GM21717 (cell line): ENCODE results near the gene SLC35F1.
A peak's percentile ranks its signal among the peaks of the same experiment; 100 is the strongest.
"Not testable (repeated sequence)": the region's sequence is repeated elsewhere in the genome, so short reads cannot be mapped to it uniquely, and the experiment has no call there.

Source experiments
- ATAC-seq: cut with Tn5 transposase; IDR thresholded peaks from one replicate; pipeline ENCODE4 v1.9.1; 2021; ENCODE audit warnings: mild to moderate bottlenecking, moderate library complexity; ENCODE audit not compliant: unreplicated experiment

Gene SLC35F1

DNA sequence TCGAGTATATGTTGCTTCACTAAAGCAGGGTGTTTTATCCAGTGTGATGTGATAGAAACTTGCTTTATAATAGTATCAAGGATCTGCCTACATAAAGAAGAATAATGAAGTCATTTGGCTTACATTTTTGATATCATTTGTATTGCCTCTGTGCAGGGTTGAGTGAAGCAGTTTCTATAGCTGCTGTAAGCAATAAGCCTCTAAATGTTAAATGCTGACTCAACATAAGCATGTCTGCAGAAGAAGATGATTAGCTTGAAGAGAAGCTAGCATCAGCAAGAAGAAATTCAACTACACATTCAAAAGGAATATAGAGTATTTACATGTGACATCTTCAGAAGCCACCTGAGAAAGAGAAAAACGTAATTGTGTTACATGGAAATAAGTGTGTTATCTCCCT, 17.6 kb downstream of the SLC35F1 start:
- no peak for ATAC-seq

DNA sequence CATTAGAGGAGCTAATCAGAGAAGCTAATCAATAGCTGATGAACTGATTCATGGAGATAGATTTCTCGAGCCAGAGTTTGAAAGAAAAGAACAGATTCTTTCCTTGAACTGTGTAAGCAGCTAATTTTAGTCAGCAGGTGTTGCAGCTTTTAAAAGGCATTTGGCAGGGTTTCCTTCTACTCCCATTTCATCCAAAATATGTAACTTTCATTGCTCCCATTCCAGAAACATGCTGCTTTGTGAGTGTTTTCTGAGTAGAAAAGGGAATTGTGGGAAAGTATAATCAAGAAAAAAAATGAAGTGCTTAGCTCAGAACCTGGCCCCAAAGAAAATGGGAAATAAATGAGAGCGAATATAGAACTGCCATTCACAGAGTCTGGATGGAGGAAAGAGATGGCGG, 20.8 kb downstream of the SLC35F1 start:
- no peak for ATAC-seq

DNA sequence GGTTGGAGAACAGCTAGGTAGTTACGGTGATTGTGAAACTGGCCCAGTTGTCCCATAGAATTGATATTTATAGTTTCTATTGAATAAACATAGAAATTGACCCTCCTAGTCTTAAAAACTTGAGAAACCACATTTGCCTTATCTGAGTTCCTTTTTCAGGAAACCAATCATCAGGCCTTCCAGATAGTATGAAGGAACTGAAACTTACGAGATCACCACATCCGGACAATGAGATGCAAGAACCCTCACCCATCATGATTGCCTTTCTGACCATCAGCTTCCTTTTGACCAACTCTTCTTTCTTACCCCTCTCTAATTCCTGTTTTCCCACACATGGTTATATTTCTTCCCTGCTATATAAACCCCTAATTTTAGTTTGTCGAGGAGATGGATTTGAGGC, 21.8 kb downstream of the SLC35F1 start:
- ATAC-seq = no peak

DNA sequence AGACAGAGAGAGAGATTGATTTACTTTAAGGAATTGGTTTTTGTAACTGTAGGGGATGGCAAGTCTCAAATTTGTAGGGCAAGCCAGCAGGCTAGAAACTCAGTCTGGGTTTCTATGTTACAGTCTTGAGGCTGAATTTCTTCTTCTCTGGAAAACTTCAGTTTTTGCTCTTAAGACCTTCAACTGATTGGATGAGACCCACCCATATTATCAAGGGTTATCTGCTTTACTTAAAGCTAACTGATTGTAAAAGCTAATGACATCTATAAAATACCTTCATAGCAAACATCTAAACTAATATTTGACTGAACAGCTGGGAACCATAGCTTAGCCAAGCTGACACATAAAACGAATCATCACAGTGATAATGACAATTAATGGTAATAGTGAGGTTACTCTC, 22.4 kb downstream of the SLC35F1 start:
- no peak for ATAC-seq

DNA sequence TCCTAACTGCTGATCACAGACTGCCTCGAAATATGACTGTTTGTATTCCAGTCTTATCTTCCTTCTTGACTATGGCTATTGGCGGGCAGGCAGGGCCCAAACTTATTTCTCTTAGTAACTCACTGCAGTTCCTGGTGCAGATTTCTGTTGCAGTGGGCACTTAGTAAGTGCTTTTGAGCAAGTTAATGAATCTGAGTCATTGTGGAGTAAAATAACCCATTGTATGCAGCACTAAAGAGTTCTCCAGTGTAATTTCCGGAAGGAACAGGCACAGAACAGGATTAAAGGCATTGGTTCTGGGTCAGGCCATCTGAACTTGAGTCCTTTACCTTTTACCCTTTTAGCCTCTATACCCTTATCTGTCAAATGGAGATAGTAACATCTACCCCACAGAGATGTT, 23.6 kb downstream of the SLC35F1 start:
- no peak for ATAC-seq

DNA sequence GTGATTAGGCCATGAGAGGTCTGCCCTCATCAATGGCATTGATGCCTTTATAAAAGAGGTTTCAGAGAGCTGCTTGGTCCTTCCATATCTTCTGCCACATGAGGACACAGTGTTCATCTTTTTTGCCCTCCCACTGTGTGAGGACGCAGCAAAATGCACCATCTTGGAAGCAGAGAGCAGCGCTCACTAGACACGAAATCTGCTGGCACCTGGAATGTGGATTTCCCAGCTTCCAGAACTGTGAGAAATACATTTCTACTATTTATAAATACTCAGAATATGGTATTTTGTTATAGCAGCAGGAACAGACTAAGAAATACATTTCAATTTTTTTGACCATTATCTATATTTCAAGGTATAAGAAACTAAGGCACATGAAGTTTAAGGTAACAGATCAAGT, 24.9 kb downstream of the SLC35F1 start:
- ATAC-seq = no peak

DNA sequence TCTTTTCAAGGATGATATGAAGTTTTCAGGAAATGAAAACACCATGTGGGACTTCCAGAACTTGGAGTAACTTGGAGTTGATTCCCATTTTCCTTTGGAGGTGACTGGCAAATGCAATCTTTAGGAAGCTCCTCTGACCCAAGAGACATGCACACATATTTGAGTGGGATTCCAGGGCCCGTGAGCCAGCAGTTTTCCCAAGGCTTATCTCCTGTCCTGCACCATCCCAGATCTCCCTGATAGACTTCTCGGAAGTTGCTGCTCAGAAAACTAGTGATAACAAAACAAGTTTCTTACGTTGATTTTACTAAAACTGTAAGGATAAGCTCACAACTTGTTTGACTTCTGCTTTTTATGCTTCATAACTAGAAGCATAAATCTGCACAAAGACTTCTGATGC, 25.6 kb downstream of the SLC35F1 start:
- ATAC-seq = no peak

DNA sequence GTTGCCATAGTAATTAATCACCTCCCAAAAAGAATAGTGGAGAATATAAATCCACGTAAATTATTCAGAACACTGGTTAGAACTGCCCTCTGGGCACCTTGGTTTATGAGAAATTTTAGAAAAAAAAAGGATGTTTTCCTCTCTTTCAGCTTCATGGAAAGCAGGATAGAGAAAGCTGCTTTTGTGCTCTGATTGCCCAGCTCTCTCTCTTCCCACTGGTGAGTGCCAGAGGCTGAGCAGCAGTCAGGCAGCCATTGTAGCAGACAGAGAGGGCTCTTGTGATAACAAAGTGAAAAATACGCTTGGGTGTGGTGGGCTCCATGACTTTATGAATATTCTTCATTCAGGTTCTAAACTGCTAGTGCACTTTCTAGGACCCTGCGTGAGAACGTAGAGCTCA, 26.4 kb downstream of the SLC35F1 start:
- no peak for ATAC-seq

DNA sequence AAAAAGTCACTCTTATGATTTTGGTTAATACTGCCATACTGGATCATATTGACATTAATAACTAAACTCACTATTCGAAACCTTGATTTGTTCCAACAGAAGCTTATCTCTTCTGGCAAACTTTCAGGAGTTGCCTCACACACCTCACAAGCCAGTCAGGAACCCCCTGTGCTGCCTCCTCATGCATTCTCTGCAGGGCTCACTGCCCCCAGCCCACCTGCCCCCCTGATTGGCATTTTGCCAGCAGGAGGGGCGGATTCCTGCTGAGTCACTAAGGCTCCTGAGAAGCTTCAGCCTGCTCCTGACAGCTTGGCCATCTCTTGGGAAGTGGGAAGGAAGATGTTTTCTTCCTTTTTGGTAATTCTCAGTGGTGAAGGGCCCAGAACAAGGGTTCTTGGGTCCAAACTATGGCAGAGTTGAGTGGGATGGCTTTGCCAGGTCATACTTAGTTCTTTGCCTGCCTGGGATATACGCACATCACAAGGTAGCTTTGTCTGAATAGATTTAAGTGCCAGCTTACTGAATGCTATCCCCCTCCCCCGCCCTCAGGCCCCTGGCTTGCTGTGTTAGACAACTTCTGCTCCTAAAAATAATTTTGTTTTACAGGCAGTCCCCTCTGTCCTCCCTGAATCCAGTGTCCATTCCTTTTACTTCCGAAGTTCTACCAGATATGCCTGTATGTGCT, 31.4 kb downstream of the SLC35F1 start:
- ATAC-seq = no peak

DNA sequence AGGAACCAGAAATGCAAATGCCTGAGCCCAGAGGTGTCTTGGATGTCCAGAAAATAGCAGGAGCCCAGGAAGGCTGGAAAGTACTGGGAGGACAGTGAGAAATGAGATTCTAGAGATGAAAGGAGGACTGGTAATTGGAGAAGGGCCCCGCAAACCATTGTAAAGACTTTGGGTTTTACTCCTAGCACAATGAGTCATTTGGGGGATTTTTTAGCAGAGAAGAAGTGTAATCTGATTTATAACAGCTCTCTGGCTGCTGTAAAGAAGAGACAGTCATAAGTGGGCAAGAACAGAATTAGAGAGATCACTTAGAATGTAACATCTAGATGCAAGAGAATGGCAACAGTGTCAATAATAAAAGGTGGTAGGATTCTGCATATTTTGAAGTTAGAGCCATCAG, 40.2 kb downstream of the SLC35F1 start:
- no peak for ATAC-seq

DNA sequence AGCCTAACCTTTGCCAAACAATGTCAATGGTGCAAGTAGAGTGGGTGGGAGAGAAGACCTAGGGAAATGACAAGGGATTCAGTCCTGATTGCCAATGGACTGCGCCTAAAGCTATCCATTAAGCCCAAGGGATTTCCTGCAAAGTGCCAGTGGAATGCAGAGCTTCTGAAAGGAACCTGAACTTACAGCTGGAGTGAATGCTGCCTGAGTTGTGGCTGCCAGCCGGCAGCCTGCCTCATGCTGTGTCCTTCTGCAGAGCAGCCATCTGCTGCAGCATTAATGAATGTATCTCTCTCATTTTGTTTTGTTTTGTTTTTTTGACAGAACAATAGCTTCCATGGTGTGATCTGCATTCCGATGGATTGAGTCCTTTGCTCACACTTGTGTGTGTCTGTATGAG, 44.7 kb downstream of the SLC35F1 start:
- no peak for ATAC-seq

DNA sequence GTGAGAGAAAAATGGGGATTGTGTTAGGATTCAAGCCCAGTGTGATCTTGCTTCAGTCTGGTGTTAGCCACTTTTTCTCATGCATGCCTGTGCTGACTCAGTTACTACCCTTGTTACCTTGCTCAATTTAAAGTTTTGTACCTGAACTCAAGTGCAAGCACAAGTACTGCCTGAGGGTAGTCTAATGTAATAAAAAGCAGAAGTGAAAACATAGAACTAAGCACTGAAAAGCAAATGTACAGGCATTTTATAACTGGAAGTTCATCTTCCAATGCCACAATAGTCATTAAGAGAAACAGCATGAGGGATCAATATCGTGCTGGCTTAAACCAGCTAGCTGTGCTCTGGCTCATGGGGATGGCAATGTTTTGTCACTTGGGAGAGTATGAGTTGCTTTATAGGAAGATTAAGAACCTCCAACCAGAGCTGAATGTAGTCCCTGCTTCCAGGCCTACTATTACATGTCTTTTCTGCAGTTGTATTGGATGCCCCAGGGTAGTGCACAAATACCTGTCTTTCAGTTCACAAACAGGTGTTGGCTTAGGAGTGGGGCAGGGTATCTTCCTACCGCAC, 48.7 kb downstream of the SLC35F1 start:
- ATAC-seq = peak; percentile 85

DNA sequence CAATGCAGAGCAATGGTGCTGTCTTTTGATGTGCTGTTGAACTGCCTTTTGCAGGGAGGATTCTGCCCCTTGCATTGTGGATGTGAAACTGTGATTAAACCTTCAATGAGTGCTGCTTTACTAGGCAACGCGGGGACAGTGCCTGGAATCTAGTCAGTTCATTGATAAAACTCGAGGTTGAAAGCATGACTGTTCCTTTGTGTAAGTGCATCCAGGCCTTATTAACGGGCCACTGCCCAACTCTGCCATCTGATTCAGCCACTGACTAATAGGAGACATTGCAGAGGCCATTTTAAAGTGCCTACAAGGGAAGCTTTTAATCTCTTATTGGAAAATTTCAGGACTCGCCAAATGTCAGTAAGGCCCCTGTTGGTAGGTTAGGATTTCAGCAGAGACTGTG, 49.3 kb downstream of the SLC35F1 start:
- ATAC-seq = no peak

DNA sequence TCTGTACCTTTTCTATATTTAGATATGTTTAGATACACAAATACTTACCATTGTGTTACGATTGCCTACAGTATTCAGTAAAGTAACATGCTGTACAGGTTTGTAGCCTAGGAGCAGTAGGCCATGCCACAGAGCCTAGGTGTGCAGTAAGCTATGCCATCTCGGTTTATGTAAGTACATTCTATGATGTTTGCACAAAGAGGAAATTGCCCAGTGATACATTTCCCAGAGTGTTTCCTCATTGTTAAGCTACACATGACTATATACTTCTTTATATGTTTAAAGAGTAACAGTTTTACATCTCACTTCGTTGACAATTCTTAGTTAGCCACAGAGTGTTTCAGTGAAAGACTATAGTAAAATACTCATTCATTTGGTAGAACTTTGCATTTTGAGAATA, 51.5 kb downstream of the SLC35F1 start:
- ATAC-seq = no peak

DNA sequence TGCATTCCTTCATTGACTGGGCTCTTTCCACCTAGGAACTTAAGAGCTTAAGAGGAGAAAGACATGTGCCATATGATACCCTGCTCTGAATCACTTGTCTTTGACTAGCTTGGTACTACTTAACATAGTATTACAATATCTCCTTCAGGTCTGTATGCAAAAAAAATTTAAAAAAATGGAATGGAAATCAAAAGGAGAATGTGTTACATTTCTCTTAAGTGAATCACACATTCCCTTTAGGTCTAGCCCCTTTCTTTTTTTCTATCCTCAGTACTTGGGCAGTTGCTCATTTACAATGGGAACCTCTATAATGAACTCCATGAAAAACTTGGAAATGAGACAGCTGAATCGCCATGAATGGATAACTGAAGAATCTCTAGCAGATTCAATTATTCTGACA, 53.8 kb downstream of the SLC35F1 start:
- ATAC-seq = no peak

DNA sequence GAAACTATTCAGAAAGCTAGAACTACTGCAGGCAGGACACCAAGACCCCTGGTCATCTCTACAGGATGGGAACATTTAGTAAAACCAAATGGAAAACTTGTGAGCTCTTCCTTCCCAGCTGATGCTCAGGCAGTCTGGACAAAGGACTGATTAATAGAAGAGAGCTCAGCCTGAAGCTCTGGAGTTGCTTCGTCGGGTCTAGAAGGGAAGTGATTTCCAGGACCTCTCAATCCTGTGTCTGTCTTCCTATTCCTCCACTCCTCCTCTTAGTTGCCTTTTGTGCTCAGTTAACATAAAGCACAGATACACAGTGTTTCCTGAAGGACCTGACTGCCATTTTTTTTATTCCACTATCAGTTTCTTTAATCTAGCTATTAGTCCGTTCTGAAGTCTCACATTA, 54.2 kb downstream of the SLC35F1 start:
- ATAC-seq = no peak

DNA sequence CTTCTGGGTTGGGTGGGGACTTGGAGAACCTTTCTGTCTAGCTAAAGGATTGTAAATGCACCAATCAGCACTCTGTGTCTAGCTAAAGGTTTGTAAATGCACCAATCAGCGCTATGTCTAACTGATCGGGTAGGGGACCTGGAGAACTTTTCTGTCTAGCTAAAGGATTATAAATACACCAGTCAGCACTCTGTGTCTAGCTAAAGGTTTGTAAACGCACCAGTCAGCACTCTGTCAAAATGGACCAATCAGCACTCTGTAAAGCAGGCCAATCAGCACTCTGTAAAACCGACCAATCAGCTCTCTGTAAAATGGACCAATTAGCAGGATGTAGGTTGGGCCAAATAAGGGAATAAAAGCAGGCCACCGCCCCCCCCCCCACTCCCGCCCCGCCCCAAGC, 58.7 kb downstream of the SLC35F1 start:
- not testable (repeated sequence) for ATAC-seq

DNA sequence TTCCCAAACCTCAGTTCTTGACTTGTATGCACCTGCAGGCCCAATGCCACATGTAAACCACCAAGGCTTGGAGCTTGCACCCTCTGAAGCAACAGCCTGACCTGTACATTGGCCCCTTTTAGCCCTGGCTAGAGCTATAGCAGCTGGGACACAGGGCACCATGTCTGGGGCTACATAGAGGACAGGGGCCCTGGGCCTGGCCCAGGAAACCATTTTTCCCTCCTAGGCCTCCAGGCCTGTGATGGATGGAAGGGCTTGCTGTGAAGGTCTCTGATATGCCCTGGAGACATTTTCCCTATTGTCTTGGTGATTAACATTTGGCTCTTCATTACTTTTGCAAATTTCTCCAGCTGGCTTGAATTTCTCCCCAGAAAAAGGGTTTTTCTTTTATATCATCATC, 64.6 kb downstream of the SLC35F1 start:
- no peak for ATAC-seq

DNA sequence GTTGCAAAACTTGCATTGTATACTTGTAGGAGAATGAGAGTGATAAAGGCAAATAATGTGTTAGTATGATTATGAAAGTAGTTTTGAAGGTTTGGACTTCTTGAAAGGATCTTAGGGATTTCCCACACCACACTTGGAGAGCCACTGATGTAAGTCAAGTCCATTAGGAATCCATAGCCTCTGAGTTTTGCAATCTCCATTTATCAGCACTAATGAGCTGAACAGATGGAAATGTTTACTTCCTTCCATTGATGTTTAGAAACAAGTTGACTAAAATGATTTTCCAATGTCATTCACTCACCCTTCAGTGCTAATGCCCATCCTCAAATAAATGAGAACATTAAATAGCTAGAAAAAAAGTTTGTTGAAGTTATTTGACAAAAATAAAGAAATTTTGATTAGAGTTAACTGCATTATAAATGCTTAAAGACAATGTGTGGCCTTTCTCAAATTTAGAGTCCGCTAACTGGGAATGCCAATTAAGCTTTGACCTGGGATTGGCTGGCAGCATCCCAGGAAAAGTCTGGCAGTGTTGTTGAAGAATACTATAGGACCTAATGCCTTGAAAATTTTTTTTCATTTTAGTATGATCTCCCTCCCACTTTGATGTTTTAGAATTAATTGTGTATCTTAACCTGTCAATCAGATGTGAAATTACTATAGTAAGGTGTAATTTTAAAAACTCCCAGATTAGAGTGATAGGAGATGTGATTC, 68.0 kb downstream of the SLC35F1 start:
- ATAC-seq = no peak

DNA sequence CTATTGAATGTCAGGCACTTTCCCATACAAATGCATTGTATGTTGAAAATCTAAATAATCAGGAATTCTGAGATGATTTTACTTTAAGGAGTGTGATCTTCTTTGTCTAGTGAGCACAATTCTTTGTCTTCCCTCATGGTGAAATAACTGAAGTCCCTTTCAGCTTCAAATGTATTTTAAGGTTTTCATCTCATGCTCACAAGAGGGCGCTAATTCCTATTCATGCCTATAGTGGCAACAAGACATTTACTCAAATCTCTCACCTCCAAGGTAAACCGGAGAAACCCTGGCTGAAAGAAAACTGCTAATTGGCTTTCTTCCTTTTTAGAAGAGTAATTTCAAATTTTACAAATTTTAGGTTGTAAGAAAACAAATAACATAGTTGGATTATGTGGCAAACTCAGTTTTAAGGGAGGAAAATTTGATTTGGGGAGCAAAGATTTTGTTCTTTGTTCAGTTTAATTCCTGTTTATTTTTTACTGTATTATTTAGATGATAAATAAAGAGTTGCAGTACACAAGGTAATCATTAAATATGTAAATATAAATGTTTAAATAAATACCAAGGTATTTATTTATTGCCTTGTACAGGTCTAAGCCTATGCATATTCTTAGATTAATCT, 69.1 kb downstream of the SLC35F1 start:
- no peak for ATAC-seq

DNA sequence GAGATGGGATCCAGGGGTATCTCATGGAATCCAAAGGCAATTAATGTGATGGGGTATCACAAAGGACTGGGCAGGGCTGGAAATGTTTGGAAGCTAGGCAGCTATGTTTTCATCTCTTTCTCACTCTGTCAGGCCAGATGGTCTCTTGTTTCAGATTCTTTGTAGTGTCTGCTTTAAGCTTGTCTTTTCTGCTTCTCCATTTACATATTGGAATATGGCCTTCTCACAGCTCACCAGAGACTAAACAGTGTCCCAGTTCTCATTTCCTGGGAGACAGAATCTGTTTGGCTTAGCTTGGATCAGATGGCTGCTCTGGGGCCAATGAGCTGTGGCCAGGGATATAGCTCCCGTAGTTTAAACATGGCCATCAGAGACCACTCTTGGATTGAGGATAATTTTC, 78.9 kb downstream of the SLC35F1 start:
- ATAC-seq = no peak

DNA sequence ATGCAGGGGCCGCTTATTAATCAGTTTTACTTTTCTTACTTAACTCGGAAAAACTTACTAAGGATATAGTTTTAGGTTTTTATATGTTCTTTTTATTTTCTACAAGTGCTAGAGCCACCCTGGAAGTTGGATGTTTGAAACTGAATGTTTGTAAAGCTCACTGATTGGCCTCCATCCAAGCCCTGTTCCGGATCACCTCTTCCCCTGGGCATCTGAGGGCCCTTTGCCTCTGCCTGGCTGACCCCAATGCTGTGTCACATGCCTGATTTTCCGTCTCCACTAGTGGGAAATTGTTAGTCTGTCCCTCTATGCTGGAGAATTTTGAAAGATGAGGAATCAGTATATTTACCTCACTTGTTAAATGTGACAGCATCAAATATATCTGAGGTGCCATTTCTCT, 79.3 kb downstream of the SLC35F1 start:
- ATAC-seq = no peak
